Testis (tissue), 3 donors: ENCODE data around the gene BIRC7. TPM values are rescaled to one million over a fixed set of nuclear protein-coding genes. Genes with fewer than 3 reads are reported as not detected.

Source experiments
- DNase-seq: peaks from one replicate; pipeline ENCODE4 v3.0.0-alpha.2; 2019
- H3K27ac ChIP-seq, 2 donors: fragments of 200-600 bp; sonication (generic); one replicate each; pipeline ENCODE4 v1.5.1; 2019
- H3K27me3 ChIP-seq: fragments of 200-600 bp; sonication (generic); one replicate; pipeline ENCODE4 v1.5.1; 2019
- H3K36me3 ChIP-seq: fragments of 200-600 bp; sonication (generic); one replicate; pipeline ENCODE4 v1.5.1; 2017; ENCODE audit warnings: low read depth; ENCODE audit errors: missing control alignments
- H3K4me1 ChIP-seq: fragments of 200-600 bp; sonication (generic); one replicate; pipeline ENCODE4 v1.5.1; 2019
- H3K4me3 ChIP-seq, 2 donors: fragments of 200-600 bp; sonication (generic); one replicate each; pipeline ENCODE4 v1.5.1; 2017 to 2019
- H3K9me3 ChIP-seq: fragments of 200-600 bp; sonication (generic); one replicate; pipeline ENCODE4 v1.5.1; 2017
- POLR2A ChIP-seq: fragments of 450-650 bp; IDR thresholded peaks from one replicate; pipeline ENCODE4 v1.6.1; 2017; ENCODE audit warnings: antibody characterized with exemption, mild to moderate bottlenecking, moderate library complexity
- WGBS, 2 donors: methylation state at CpG; one replicate each; pipeline ENCODE4 v1.1.5; 2018; 5-methylcytosine and 5-hydroxymethylcytosine counted together
- intact Hi-C: fragments of 100-400 bp; cut with DNase I; formaldehyde crosslinking; loops from one replicate; pipeline ENCODE4 v1.15.1; 2023; ENCODE audit warnings: low total_unique reads
- polyA plus RNA-seq: library from polyadenylated mRNA; stranded (reverse); fragments of 350-450 nt; fragmentation: Illumina TruSeq; extraction: RNeasy Lipid Tissue Mini Kit (QIAGEN cat#74804); gene quantifications from one replicate; pipeline ENCODE4 v1.2.3, GENCODE V29; 2014; ENCODE audit warnings: low read depth, low replicate concordance; ENCODE audit not compliant: insufficient read depth
- total RNA-seq, 2 donors: library from RNA; depleted of rRNA; stranded (reverse); fragments of >200 nt; gene quantifications; one replicate each; pipeline ENCODE4 v1.2.3, GENCODE V29; 2016
- TF ChIP-seq, protein P1 (sequence below), 3 experiments: fragments of 450-650 bp in 2 of 3; fragments of 200-600 bp in 1 of 3; sonication (generic) in 1 of 3; IDR thresholded peaks; one replicate each; pipeline ENCODE4 v1.5.1; 2016 to 2019; ENCODE audit warnings: antibody characterized with exemption in 3 of 3, mild to moderate bottlenecking in 2 of 3, moderate library complexity in 1 of 3

BIRC7 gene
- total and polyA plus RNA-seq, 3 donors from 2014 or later = 0.24 to 0.33 (median 0.25) TPM

DNA sequence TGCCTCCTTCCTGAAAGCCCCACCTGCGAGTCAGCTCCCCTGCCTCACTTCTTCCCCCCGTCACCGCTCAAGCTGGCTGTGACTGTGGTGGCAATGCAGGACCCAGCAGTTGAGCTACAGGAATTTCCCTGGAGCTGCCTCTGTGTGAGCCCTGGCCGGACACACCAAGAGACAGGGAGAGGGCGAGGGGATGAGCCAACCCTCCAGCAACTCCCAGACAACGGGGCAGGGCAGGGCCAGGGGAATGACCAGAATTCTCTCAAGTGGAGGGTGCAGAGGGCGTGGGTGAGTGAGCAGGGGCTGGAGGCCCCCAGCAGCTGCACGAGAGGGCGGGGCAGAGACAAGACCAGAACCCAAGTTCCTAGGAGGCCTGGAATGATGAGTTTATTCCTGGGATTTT, 32.0 kb downstream of the BIRC7 start:
- H3K4me3 ChIP-seq = no peak overlapping the region
- DNase-seq = no peak
- intact Hi-C loops = no loop called here
- H3K27me3 ChIP-seq = no peaks in the 10 kb centered on the region
- H3K4me1 ChIP-seq = no peaks in the 10 kb centered on the region
- no peaks in the 10 kb centered on the region for H3K9me3 ChIP-seq
- WGBS, 2 donors = 68 to 75% methylated on average over 6 to 9 of the region's 9 CpGs
- TF ChIP-seq, protein P1, sequence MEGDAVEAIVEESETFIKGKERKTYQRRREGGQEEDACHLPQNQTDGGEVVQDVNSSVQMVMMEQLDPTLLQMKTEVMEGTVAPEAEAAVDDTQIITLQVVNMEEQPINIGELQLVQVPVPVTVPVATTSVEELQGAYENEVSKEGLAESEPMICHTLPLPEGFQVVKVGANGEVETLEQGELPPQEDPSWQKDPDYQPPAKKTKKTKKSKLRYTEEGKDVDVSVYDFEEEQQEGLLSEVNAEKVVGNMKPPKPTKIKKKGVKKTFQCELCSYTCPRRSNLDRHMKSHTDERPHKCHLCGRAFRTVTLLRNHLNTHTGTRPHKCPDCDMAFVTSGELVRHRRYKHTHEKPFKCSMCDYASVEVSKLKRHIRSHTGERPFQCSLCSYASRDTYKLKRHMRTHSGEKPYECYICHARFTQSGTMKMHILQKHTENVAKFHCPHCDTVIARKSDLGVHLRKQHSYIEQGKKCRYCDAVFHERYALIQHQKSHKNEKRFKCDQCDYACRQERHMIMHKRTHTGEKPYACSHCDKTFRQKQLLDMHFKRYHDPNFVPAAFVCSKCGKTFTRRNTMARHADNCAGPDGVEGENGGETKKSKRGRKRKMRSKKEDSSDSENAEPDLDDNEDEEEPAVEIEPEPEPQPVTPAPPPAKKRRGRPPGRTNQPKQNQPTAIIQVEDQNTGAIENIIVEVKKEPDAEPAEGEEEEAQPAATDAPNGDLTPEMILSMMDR (IDR thresholded peaks at IDR 0.05) = no peak
- TF ChIP-seq POLR2A = no peak
- no peaks in the 10 kb centered on the region for H3K36me3 ChIP-seq
- no peak overlapping the region for H3K27ac ChIP-seq

GRCh38 chr20:63268256-63268655, 32.6 kb downstream of the BIRC7 start:
- H3K9me3 ChIP-seq = no peaks in the 10 kb centered on the region
- DNase-seq = no peak

GRCh38 chr20:63268671-63269439, 33.1 kb downstream of the BIRC7 start:
- peaks cover 6% of the 10 kb centered on the region for H3K4me1 ChIP-seq
- TF ChIP-seq POLR2A = no peak
- TF ChIP-seq, protein P1 (IDR thresholded peaks at IDR 0.05) = no peak
- 31 to 44% methylated on average over 13 to 18 of the region's 18 CpGs for WGBS, 2 donors
- intact Hi-C loops = no loop called here
- H3K36me3 ChIP-seq = no peaks in the 10 kb centered on the region
- no peak overlapping the region for H3K4me3 ChIP-seq
- DNase-seq = no peak
- H3K9me3 ChIP-seq = no peaks in the 10 kb centered on the region
- no peaks in the 10 kb centered on the region for H3K27me3 ChIP-seq
- H3K27ac ChIP-seq = no peak overlapping the region

More at GRCh38 chr20:63268256-63268655, 32.6 kb downstream of the BIRC7 start:
- H3K27ac ChIP-seq = no peak overlapping the region
- peaks cover under 1% of the 10 kb centered on the region for H3K4me1 ChIP-seq
- TF ChIP-seq POLR2A = no peak
- TF ChIP-seq, protein P1 (IDR thresholded peaks at IDR 0.05) = no peak
- WGBS, 2 donors = 71 to 76% methylated on average over 4 to 7 of the region's 7 CpGs
- no peaks in the 10 kb centered on the region for H3K27me3 ChIP-seq
- intact Hi-C loops = no loop called here
- H3K4me3 ChIP-seq = no peak overlapping the region
- H3K36me3 ChIP-seq = no peaks in the 10 kb centered on the region

- no peaks in the 10 kb centered on the region for H3K9me3 ChIP-seq
- DNase-seq = no peak
- peaks cover 15% of the 10 kb centered on the region for H3K4me1 ChIP-seq
- no peak overlapping the region for H3K4me3 ChIP-seq
- 91 to 93% methylated on average over 9 of the region's 9 CpGs for WGBS, 2 donors
- intact Hi-C loops = no loop called here
- no peaks in the 10 kb centered on the region for H3K36me3 ChIP-seq
- no peaks in the 10 kb centered on the region for H3K27me3 ChIP-seq
- TF ChIP-seq POLR2A = no peak
- TF ChIP-seq, protein P1 (IDR thresholded peaks at IDR 0.05) = no peak
- H3K27ac ChIP-seq = no peak overlapping the region
Measured at GRCh38 chr20:63269724-63270123, 34.0 kb downstream of the BIRC7 start.
